C4-2B (cell line): ENCODE measurements around the gene RASGEF1C.

ENCODE experiments used
- H3K27ac ChIP-seq: fragments of 450-650 bp; 2 replicates; pipeline ENCODE4 v1.5.1; 2017
- ZFX ChIP-seq: fragments of 450-650 bp; IDR thresholded peaks from 2 replicates; pipeline ENCODE4 v1.6.1; 2017
- TF ChIP-seq, protein P1 (sequence below): fragments of 450-650 bp; conservative IDR thresholded peaks from 2 replicates; pipeline ENCODE4 v1.5.1; 2017; ENCODE audit warnings: mild to moderate bottlenecking

The RASGEF1C gene

DNA sequence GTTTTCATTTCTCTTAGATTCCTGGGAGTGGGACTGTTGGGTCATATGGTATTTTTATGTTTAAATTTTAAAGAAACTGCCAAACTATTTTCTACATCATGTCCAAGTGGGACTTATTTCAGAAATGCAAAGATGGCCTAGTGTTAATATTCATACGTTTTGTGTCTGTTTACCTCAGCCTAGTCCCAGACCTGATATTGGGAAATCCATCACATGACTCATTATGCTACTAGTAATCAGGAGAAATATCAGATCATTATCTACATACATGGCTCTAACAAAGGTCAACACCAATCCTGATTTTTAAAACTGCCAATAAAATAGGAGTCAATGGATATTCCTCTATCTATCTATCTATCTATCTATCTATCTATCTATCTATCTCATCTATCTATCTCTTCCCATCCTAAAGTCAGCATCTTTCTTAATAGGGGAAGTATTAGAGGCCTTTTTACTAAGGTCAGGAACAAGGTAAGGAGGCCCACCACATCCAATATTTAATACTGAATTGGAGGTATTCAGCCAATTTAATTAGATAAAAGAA is 4.7 kb downstream of the RASGEF1C start:
- H3K27ac ChIP-seq = no peak overlapping the region
- TF ChIP-seq, protein P1, sequence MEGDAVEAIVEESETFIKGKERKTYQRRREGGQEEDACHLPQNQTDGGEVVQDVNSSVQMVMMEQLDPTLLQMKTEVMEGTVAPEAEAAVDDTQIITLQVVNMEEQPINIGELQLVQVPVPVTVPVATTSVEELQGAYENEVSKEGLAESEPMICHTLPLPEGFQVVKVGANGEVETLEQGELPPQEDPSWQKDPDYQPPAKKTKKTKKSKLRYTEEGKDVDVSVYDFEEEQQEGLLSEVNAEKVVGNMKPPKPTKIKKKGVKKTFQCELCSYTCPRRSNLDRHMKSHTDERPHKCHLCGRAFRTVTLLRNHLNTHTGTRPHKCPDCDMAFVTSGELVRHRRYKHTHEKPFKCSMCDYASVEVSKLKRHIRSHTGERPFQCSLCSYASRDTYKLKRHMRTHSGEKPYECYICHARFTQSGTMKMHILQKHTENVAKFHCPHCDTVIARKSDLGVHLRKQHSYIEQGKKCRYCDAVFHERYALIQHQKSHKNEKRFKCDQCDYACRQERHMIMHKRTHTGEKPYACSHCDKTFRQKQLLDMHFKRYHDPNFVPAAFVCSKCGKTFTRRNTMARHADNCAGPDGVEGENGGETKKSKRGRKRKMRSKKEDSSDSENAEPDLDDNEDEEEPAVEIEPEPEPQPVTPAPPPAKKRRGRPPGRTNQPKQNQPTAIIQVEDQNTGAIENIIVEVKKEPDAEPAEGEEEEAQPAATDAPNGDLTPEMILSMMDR = no peak
- TF ChIP-seq ZFX = no peak

- TF ChIP-seq, protein P1 = no peak
- no peak for TF ChIP-seq ZFX
- no peak overlapping the region for H3K27ac ChIP-seq
Observed at GRCh38 chr5:180202939-180203573, 6.0 kb downstream of the RASGEF1C start.

DNA sequence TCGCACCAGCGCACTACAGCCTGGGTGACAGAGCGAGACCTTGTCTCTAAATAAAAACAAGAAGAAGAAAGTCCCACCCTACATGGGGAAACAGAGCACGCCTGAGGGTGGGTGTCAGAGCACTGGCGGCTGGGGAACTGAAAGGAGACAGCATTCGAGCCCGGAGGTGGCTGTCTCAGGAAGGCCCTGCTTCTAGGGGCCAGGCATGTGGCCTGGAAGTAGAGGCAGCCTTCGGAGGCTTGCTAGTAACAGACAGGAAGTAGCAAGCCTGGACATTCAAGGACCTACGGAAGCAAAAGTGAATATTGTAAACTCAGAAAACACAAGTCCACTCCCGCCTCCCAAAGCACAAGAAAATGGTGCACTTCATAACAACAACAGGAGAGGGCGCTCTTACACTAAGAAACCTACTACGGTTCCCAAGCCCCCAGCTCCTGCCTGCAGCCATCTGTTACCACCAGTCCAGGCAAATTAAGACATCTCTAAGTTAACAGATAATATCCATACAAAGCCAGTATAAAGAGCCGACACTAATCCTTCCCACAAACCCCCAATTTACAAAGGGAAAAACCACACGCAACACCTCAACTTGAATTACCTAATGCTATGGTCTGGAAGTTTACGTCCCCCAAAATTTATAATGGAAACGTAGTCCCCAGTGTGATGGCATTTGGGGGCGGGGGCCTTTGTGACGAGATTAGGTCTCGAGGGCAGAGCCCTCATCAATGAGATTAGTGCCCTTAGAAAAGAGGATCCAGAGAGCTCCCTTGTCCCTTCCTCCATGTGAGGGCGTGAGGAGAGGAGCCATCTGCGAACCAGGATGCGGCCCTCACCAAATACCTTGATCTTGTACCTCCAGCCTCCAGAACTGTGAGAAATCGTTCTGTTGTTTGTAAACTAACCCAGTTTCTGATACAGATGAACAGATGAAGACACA is 7.7 kb downstream of the RASGEF1C start:
- H3K27ac ChIP-seq = no peak overlapping the region
- TF ChIP-seq ZFX = no peak
- TF ChIP-seq, protein P1 = peak; percentile 75

DNA sequence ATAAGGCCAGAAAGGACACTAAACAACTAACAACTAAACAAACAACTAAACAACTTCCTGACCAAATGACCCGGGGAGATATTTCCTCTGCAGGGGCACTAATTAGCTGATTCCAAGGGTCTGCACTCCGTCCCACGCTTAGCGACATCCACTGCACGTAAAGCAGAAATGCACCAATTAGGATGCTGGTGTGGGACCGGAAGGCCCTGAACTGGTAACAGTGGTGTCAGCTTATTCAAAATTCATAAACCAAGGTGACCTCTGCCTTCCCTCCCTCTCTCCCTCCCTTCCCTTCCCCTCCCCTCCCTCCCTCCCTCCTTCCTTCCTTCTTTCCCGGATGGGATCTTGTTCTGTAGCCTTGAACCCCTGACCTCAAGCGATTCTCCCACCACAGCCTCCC is 9.6 kb downstream of the RASGEF1C start:
- no peak overlapping the region for H3K27ac ChIP-seq
- no peak for TF ChIP-seq ZFX
- TF ChIP-seq, protein P1 = no peak

- H3K27ac ChIP-seq = no peak overlapping the region
- TF ChIP-seq, protein P1 = no peak
- TF ChIP-seq ZFX = no peak
Observed at GRCh38 chr5:180198208-180198607, 10.8 kb downstream of the RASGEF1C start.

DNA sequence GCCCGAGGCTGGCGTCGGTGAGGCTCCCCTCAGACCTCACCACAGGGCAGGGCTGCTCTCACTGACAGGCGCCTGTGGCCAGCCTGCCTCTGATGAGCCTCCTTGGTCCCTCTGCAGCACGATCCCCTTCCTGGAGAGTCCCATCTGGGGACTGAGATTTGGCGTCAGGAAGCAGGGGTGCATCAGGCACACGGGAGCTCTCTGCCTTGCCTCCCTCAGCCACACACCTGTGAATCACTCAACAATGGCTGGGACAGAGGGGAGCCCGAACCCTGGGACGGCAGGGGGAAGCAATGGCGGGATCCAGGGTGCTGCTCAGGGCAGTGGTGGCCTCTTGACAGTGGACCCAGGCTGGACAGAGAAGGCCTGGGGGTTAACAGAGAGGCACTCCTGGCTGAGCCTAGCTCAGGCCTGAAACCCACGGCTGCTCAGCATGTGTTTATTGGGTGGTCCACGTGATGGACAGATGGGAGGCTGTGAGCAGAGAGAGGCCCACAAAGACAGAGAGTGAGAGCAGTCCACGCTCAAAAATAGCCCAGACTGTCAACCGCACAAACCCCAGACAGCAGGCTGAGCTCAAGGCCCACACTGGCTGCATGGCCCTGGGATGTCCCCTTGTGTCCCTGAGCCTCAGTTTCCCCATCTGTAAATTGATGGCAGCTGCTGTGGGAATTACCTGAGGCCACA is 11.9 kb downstream of the RASGEF1C start:
- TF ChIP-seq, protein P1 = no peak
- TF ChIP-seq ZFX = no peak
- H3K27ac ChIP-seq = no peak overlapping the region
